GM18499 (cell line): ENCODE data around the gene ZFYVE21.
A peak's percentile ranks its signal among the peaks of the same experiment; 100 is the strongest.

Experiments used
- ATAC-seq: cut with Tn5 transposase; IDR thresholded peaks from one replicate; pipeline ENCODE4 v1.9.1; 2021; ENCODE audit warnings: moderate number of reproducible peaks; ENCODE audit not compliant: insufficient read depth, unreplicated experiment

Gene ZFYVE21

DNA sequence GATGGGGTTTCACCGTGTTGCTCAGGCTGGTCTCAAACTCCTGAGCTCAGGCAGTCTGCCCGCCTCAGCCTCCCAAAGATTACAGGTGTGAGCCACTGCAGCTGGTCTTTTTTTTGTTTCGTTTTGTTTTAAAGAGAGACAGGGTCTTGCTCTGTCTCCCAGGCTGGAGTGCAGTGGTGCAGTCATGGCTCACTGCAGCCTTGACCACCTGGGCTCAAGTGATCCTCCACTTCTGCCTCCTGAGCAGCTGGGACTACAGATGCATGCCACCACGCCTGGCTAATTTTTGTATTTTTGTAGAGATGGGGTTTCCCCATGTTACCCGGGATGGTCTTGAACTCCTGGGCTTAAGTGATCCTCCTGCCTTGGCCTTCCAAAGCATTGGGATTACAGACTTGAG, 24.0 kb upstream of the ZFYVE21 start:
- peak; percentile 47 for ATAC-seq

DNA sequence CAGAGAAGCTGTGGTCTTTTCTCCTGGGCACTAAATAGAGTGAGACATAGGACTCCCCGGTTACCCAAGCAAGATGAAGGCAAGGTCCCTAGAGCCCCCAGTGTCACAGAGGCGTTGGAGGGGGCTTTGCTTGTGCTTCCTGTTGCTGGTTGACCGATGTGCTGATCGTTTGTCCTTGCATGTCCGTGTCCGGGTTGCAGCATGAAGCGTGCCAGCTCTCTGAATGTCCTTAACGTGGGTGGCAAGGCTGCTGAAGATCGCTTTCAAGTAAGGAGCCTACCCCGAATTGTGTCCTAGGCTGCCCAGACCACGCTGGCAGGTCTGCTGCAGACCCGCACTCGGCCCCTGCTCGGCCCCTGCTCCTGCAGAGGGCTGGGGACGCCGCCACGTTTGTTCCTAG, 23.5 kb upstream of the ZFYVE21 start:
- peak; percentile 14 for ATAC-seq

DNA sequence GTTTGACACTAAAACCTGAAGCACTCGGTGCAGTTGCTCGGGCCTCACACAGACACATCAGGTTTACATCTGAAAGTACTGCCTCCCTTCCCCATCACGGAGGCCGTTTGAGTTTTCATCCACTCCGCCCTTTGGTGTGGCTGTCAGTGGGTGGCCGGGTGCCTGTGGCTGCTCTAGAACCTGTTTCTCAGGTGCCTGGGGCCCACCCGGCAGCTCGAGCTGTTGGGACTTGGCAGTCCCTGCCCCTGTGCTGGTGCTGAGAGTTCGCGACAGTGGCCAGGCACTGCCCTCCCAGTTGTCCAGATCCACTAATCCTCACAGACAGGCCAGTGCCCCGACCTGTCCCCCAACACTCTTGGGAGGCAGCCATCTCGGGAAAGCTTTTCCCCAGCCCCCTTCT, 22.7 kb upstream of the ZFYVE21 start:
- no peak for ATAC-seq

DNA sequence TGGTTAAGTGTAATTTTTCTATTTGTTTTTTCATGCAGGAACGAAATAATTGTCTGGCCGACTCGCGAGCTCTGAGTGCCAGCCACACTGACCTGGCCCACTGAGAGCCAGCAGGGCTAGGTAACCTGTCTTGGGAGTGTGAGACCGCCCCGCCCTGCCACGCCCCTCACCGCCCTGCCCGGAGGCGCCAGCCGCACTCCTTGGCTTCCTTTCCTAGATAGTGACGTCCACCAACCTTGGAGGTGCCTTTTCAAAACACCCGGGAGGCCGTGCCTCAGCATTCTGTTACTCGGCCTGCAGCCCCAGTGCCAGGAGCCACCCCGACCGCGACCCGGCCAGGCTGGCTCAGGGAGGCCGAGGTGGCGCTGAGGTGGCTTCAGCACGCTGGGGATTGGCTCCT, 22.1 kb upstream of the ZFYVE21 start:
- no peak for ATAC-seq

DNA sequence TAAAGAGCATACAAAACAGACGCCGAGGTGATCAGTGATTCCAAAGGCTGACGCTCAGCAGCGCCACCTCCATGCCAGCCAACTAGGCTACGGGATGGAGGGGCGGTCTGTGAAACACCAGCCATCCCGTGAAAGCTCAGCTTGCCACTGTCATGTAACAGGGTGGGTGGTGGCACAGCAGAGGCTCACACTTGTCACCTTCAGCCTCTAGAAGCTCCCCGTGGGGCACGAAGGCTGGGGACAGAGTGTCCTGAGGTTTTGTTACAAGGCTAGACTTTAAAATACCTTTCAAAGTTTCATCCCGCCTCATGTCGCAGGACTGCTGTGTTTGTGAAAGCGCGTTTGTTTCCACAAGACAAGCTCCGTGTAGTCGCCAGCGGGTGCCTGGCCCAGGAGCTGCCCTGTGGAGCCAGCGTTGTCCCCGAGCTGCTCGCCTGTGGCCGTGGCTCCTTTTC, 21.0 kb upstream of the ZFYVE21 start:
- ATAC-seq: no peak

DNA sequence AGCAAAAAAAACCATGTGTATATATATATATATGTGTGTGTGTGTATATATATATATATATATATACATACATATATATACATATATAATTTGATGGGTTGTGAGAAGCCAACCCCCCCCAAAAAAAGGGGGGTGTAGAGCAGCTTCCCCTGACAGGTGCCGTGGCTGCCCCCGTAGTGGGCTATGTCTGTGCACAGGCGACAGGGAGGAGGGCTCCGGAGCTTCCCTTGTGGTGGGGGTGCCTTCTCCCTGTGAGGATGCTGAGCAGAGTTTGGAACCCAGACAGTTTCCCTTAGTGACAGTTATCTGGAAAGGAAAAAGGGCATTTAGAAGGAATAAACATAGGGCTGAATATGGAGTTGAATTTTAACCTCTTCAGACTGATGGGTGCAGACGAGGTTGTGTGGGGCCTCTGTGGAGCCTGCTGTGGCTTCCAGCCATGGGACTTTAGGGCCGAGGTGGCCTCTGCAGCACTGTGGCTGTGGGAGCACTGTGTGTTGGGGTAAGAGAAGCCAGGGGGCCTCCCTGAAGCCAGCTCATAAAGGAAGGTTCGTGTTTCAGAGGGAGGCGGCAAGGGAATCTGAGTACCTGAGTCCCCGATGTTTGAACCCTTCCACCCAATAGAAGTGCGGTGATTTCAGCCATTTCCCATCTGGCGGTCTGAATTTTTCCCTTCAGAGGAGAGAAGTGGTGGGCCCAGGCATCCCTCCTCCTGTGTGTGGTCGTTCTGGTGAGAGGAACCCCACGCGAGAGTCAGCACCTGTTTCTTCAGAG, 20.1 kb upstream of the ZFYVE21 start:
- no peak for ATAC-seq

DNA sequence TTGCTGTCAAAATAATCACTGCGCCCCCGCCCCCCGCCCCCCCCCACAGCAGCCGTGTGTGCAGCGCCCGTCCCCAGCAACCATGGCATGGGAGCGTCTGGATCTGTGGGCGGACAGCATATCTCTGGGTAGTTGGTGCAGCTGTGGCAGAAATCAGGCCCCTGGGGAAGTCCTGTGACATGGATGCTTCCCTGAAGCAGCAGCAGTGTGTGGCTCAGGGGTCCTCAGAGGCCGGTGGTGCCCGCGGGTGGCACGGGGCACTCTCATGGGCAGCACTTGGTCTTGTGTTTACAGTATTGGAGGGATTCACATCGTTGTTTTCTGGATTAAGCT, 19.6 kb upstream of the ZFYVE21 start:
- ATAC-seq: no peak

DNA sequence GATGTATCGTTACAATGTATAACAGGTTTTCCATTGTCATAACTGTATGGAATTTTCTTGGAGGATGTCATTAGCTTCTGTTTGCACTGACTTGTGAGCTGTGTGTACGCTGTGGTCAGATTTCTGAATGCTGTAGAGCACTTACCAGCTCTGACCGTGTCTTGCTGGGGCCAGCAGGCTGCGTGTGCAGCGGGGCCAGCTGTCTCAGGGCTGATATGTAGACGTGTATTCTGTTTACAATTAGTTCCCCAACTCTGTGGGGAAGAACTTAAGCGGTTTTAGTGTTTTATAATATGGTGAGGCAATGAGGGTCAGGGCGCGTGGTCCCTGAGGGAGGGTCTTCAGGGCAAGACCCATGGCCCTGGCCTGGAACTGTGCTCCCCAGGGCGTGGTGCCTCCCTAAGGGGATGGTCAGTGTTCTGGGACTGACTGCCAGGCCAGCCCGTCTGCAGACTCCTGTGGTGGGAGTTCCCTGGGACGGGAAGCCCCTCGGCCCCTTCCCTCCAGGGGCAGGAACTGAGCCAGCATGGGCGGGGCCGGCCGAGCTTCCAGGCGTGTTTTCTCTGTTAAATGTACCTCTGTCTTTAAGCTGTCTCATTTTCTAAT, 19.0 kb upstream of the ZFYVE21 start:
- ATAC-seq: no peak

DNA sequence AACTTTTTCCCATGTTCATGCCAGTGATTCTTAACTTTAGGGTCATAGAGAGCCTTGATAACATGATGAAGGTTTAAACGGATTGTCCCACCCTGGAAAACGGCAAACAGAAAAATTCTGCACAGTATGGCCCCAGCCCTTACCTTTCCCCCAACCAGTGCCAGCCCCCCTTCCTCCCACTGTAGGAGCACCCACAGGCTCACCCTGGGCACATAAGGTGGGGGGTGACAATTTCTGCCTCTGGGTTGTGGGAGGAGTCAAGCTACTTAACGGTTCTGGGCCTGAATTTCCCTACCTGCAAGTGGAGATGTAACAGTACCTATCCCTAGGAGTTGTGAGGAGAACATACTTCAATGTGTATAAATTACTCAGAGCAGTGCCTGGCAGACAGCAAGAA, 18.4 kb upstream of the ZFYVE21 start:
- no peak for ATAC-seq

DNA sequence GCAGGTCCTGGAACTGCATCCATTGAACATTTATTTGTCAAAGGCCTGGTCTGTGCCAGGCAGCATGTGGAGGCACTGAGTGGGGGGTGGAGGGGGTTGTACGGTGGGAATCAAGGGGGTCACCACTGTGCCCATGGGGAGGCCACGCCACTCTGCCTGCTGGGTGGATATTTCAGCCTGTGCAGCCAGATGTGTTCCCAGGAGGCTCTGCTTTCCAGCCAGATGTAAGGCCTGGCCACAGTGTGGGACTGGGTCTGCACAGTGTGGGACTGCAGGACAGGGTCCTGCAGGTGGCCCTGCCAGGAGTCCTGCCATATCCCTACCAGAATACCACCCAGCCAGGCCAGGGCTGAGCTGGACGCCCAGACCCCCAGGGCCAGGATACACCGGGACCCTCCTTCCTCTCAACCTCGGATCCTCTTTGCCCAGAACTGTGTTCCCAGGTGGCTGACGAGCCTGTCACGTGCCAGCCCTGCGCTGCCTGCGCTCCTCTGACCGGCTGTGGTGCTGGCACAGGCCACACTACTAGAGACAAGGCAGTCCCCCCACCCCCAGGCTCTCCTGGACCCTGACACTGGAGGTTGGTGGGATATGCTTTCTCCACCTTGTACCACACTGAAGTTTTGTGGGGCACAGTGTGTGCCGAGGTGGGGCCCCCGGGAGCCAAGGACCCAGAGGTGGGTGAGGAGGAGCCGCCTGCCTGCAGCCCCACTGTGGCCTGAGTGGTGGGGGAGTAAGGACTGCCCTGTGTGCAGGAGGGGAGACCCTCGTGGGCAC, 17.8 kb upstream of the ZFYVE21 start:
- ATAC-seq: no peak

DNA sequence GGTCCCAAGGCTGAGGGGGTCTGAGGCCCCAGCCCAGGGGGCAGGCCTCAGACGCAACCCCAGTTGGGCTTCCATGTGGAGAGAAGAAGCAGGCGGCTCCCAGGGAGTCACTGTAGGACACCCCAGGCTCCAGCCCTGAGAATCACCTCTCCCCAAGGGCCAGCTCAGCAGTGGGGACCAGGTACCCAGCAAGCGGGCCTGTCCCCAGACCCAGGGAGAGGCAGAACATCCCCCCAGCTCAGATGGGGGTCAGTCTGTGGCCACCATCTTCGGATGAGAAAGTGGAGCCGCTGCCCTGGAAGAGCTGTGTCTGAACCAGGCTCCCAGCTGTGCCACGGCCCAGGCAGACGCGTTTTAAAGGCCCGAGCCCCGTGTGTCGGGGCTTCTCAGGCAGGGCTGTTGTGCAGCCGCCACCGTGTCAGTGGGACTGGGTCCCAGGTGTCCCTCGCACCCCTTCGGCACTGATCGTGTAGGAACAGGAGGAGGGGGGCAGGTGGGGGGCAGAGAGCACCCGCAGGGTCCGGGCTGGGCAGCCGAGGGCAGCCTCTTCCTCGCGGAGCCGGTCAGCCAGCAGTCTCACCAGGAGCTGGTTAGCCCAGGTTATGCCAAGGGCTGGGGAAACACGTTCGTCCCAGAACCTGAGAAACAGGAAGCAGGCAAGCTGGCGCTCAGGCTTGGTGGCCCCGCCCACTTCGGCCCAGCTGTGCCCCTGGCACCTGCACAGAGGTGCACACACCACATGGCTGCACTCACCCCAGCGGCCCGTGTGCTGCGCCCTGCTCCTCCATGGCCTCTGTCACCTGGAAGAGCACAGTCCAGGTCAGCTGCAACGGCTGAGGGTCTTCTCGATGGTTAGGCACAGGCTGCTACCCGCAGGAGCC, 17.0 kb upstream of the ZFYVE21 start:
- no peak for ATAC-seq

DNA sequence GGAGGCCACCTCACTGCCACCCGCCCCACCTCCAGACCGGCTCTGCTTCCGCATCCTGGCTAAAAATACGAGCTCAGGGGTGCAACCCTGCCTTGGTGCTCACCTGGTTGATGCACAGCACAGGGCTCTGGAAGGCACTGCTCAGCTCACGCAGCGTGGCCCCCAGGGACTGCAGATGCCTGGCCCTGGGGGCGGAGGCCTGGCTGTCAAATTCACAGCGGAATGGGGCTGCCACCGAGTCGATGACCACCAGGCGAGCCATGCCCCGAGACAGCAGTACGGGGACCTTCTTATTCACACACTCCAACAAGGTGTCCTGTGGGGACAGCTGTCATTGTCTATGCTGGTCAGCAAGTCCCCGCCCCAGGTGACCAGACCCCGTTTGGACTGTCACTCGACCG, 16.3 kb upstream of the ZFYVE21 start:
- ATAC-seq: no peak

DNA sequence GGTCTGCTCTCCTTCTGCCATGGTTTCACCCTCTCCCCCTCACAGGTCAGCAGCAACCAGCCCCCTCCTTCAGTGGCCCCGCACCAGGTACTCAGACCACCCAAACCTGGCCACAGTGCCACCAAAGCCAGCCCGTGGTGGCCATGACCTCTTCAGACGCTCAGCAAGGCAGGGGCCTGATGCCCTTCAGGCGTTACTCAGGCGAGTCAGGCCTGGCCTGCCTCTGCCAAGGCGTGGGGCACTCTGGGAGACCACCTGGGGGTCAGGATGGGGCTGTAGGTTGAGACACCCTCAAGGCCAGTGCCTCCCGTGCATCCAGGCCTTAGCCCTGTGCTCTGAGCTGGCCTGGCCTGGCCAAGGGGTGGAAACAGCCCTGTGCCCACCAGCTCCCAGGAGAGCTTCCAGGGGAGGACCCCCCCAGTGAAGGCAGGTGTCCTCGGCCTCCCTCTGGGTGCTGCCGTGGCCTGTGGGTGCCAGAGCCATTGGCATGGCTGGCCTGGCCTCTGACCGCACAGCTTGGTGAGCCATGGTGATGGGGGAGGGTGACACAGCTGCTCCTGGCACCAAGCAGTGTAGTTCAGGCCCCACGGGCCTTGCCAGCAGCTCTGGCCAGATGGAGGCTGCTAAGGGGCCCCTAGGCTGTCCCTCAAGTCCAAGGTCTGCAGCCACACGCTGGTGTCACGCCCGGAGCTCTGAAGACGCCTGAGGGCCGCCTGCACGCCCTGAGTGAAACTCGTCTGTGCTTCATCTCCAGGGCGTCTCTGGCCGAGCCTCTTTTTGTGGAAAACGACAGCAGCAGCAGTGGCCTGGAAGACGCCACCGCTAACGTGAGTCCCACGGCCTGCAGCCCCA, 15.5 kb upstream of the ZFYVE21 start:
- ATAC-seq: no peak

DNA sequence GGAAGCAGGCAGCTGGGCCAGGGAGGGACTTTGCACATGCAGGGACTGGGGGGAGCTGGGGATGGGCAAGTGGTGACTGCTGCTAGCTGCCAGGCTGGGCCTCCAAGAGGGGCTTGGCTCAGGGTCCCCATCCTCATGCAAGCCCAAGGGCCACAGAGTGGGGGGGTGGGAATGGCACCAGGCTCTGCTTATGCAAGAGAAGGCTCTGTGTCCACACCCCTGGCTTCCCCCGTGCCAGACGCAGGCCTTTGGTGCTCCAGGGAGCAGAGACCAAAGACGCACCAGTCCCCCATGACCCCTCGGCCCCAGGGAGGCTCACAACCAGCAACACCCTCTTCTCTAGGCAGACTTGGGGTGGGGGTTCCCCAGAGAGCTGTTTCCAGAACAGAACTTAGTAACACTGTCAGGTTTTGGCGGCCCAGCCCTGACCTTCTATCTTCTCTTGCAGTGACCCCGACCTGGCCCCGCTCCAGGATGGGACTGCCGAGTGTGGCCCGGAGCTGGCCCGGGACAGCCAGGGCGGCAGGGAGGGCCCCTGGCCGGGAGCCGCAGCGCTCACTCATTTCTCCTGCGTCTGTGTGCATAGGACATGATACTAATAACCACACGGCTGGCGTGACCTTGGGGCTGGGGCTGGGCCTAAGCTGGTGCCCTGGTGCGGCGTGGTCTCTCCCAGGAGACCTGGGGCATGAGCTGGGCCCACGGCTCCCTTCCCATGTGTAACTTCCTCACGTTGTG, 14.7 kb upstream of the ZFYVE21 start:
- ATAC-seq: no peak

DNA sequence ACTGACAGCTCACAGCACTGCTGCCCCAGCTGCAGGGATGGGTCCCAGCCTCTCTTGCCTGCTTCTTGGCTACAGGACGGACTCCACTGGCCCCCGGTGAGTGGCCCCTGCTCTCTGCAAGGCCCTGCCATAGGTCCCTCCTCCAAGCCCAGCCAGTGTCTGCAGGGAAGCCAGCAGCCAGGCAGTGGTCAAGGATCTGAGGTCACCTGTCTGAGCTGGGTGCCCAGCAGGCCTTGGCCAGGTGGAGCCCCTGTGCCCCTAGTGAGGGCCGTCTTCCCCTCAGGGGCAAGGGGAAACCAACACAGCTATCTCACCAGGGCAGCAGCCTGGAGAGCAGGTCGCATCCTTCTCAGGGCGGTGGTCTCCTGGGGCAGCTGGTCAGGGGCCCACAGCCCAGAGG, 13.5 kb upstream of the ZFYVE21 start:
- ATAC-seq: no peak

DNA sequence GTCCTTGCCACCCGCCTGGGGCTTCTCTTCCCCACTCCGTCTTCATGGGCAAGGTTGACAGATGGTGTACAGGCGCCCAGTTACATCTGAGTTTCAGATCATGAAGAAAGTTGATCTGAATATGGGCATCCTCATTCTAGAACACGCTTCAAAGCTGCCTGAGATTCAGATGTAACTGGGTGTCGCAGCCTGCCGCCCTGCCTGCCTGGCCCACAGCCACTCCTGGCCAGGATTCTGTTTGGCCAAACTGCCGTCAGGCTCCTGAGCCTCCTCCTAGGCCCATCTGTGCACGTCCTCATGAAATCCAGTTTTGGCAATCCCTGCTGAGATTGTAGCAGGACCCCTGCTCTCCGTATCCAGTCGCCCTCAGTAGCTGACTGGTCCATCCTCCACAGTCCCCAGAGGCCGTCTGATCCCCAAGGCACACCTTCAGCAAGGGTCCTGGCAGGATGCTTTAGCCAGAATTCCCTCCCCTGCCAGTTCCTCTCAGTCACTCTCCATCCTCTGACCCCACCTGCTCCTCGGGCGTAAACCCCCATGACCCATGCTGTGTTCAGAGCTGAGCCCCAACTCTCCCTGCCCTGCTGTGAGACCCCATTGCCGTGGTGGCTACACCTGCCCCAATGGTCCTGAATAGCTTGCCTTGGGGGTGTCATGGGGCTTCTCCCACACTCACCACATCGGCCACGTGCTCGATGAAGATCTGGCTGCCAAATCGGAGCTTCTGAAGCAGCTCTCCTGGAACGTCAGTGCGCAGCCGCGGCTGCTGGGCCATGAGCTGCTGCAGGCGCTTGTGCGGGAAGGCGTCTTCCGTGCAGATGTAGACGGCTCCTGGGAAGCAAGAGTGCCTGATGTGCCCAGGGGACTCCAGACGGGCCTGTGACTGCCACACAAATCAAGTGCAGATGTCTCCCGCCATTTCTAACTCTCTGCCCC, 12.8 kb upstream of the ZFYVE21 start:
- no peak for ATAC-seq

DNA sequence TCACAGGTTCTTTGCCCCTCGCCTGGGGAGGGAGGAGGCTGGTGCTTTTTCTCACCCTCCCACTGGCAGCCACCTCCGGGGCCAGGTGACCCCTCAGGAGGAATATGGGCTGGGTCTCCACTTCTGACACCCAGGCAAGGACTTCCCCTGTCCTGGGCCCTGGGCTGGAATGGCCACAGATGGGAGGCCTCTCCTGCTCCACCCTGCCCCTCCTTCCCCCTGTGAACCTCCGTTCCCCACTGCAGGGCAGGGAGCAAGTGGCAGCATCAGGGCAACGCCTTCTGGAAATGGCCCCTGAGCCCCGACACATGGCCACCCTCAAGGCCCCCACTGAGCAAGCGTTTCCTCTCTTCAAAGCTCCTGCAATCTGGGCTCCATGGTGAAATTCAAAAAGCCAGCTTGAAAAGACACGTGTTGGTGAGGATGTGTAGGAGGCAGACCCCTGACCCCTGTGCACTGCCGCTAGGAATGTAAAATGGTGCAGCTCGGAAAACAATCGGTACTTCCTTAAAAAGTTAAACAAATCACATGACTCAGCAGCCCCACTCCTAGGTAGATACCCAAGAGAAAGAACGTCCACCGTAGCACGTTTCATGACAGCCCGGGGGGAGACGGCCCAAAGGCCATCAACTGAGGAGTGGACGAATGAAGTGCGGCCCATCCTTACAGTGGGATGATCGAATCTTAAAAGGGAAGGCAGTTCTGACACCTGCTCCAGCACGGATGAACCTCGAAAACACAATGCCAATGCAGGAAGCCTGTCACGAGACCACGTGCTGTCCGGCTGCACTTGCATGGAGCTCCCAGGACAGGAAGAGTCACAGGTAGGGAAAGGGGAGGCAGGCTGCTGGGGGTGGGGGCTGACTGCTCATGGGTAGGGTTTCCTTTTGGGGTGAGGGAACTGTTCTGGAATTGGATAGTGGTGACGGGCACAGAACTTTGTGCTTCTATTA, 11.9 kb upstream of the ZFYVE21 start:
- ATAC-seq: no peak
